ENCODE measurements around the gene PCDHGA10. TPM values are rescaled to one million over a fixed set of nuclear protein-coding genes. Genes with fewer than 3 reads are reported as not detected.
"Not testable (repeated sequence)": the region's sequence is repeated elsewhere in the genome, so short reads cannot be mapped to it uniquely, and the experiment has no call there.

Gene PCDHGA10
- total and polyA plus RNA-seq, 7 donors = 0.23 to 11.5 (median 6.1) TPM

DNA sequence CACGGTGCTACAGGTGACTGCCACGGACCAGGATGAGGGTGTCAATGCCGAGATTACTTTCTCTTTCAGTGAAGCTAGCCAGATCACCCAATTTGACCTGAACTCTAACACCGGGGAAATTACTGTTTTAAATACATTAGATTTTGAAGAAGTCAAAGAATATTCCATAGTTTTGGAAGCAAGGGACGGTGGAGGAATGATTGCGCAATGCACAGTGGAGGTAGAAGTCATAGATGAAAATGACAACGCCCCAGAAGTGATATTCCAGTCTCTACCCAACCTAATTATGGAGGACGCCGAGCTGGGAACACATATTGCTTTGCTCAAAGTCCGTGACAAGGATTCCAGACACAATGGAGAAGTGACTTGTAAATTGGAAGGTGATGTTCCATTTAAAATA is 24.1 kb upstream of the PCDHGA10 start:
- H3K9me3 ChIP-seq = peaks cover 40 to 95% (median 73%) of the 10 kb centered on the region in 4 donors
- no peak for DNase-seq
- WGBS, 2 donors = 51 to 64% methylated on average over 10 of the region's 10 CpGs
- peaks cover 0 to 6% (median 0%) of the 10 kb centered on the region in 4 donors for H3K36me3 ChIP-seq
- intact Hi-C loops (cut with DNase I) = no loop called here
- H3K27ac ChIP-seq = no peak overlapping the region
- TF ChIP-seq POLR2A (IDR thresholded peaks at IDR 0.05) (no peak), EP300 (IDR thresholded peaks at IDR 0.05) (no peak), POLR2AphosphoS5 (IDR thresholded peaks at IDR 0.05) (no peak)
- TF ChIP-seq, protein P1, sequence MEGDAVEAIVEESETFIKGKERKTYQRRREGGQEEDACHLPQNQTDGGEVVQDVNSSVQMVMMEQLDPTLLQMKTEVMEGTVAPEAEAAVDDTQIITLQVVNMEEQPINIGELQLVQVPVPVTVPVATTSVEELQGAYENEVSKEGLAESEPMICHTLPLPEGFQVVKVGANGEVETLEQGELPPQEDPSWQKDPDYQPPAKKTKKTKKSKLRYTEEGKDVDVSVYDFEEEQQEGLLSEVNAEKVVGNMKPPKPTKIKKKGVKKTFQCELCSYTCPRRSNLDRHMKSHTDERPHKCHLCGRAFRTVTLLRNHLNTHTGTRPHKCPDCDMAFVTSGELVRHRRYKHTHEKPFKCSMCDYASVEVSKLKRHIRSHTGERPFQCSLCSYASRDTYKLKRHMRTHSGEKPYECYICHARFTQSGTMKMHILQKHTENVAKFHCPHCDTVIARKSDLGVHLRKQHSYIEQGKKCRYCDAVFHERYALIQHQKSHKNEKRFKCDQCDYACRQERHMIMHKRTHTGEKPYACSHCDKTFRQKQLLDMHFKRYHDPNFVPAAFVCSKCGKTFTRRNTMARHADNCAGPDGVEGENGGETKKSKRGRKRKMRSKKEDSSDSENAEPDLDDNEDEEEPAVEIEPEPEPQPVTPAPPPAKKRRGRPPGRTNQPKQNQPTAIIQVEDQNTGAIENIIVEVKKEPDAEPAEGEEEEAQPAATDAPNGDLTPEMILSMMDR (IDR thresholded peaks at IDR 0.05) = no peak
- no peak overlapping the region for H3K4me3 ChIP-seq
- H3K27me3 ChIP-seq = peaks cover 0 to 12% (median 0%) of the 10 kb centered on the region in 3 donors
- H3K4me1 ChIP-seq = no peaks in the 10 kb centered on the region

GRCh38 chr5:141389153-141390042 is 23.4 kb upstream of the PCDHGA10 start:
- no peak overlapping the region for H3K4me3 ChIP-seq
- no peak for TF ChIP-seq EP300 (IDR thresholded peaks at IDR 0.05)
- TF ChIP-seq POLR2A (IDR thresholded peaks at IDR 0.05) = no peak
- TF ChIP-seq, protein P1 (IDR thresholded peaks at IDR 0.05) = no peak
- TF ChIP-seq POLR2AphosphoS5 (IDR thresholded peaks at IDR 0.05) = no peak
- no peak for DNase-seq
- peaks cover 0 to 17% (median 0%) of the 10 kb centered on the region in 3 donors for H3K27me3 ChIP-seq
- peaks cover 0 to 6% (median 0%) of the 10 kb centered on the region in 4 donors for H3K36me3 ChIP-seq
- intact Hi-C loops (cut with DNase I) = no loop called here
- peaks cover 37 to 95% (median 72%) of the 10 kb centered on the region in 4 donors for H3K9me3 ChIP-seq
- WGBS, 2 donors = 45 to 73% methylated on average over 77 of the region's 77 CpGs
- no peaks in the 10 kb centered on the region for H3K4me1 ChIP-seq
- no peak overlapping the region for H3K27ac ChIP-seq

GRCh38 chr5:141392429-141393198 is 20.2 kb upstream of the PCDHGA10 start, which contains the start of gene PCDHGA8:
Gene PCDHGA8 (plus strand): TSS chr5:141392633. CDS start chr5:141392814, 181 bp downstream.
- no peak for DNase-seq
- no peak within 1 kb of the TSS for H3K27ac ChIP-seq
- H3K36me3 ChIP-seq = no peaks in the 10 kb centered on the region
- peaks cover 36 to 91% (median 64%) of the 10 kb centered on the region in 4 donors for H3K9me3 ChIP-seq
- 34 to 60% methylated on average over 38 of the region's 38 CpGs for WGBS, 2 donors
- peaks cover 0 to 17% (median 0%) of the 10 kb centered on the region in 3 donors for H3K27me3 ChIP-seq
- TF ChIP-seq POLR2AphosphoS5 (IDR thresholded peaks at IDR 0.05) = no peak
- TF ChIP-seq, protein P1 (IDR thresholded peaks at IDR 0.05) = no peak
- TF ChIP-seq EP300 (IDR thresholded peaks at IDR 0.05) = no peak
- no peaks in the 10 kb centered on the region for H3K4me1 ChIP-seq
- intact Hi-C loops (cut with DNase I) = no loop called here
- no peak within 1 kb of the TSS for H3K4me3 ChIP-seq

DNA sequence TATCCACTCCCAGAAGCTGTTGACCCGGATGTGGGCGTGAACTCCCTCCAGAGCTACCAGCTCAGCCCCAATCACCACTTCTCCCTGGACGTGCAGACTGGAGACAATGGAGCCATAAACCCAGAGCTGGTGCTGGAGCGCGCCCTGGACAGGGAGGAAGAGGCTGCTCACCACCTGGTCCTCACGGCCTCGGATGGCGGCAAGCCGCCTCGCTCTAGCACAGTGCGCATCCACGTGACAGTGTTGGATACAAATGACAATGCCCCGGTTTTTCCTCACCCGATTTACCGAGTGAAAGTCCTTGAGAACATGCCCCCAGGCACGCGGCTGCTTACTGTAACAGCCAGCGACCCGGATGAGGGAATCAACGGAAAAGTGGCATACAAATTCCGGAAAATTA is 19.5 kb upstream of the PCDHGA10 start:
- TF ChIP-seq, protein P1 (IDR thresholded peaks at IDR 0.05) = no peak
- TF ChIP-seq POLR2AphosphoS5 (IDR thresholded peaks at IDR 0.05) (no peak), POLR2A (IDR thresholded peaks at IDR 0.05) (no peak)
- Histone ChIP-seq H3K4me1 (no peaks in the 10 kb centered on the region), H3K36me3 (no peaks in the 10 kb centered on the region), H3K9me3 (peaks cover 37 to 92% (median 64%) of the 10 kb centered on the region in 4 donors), H3K27me3 (peaks cover 0 to 17% (median 0%) of the 10 kb centered on the region in 3 donors), H3K27ac (no peak overlapping the region), H3K4me3 (no peak overlapping the region)
- intact Hi-C loops (cut with DNase I) = no loop called here
- no peak for DNase-seq
- WGBS, 2 donors = 41 to 61% methylated on average over 21 of the region's 21 CpGs

GRCh38 chr5:141394401-141395187 is 18.2 kb upstream of the PCDHGA10 start:
- H3K36me3 ChIP-seq; DNase-seq; H3K4me3 ChIP-seq; H3K27ac ChIP-seq; intact Hi-C loops (cut with DNase I); H3K4me1 ChIP-seq: not testable (repeated sequence)
- 43 to 66% methylated on average over 46 of the region's 53 CpGs for WGBS, 2 donors
- Histone ChIP-seq H3K27me3 (peaks cover 0 to 17% (median 0%) of the 10 kb centered on the region in 3 donors), H3K9me3 (peaks cover 33 to 90% (median 62%) of the 10 kb centered on the region in 4 donors)
